Colonic mucosa (tissue), 4 donors: ENCODE measurements around the gene SRRD. TPM values are rescaled to one million over a fixed set of nuclear protein-coding genes. Genes with fewer than 3 reads are reported as not detected.
A peak's percentile ranks its signal among the peaks of the same experiment; 100 is the strongest.

Experiments
- DNase-seq: peaks from one replicate; pipeline ENCODE4 v3.0.0-alpha.2; 2020
- H3K27ac ChIP-seq: fragments of 200-600 bp; one replicate; pipeline ENCODE4 v1.8.0; 2021
- H3K27me3 ChIP-seq: fragments of 200-600 bp; one replicate; pipeline ENCODE4 v1.8.0; 2021
- H3K36me3 ChIP-seq: fragments of 200-600 bp; one replicate; pipeline ENCODE4 v1.8.0; 2021
- H3K4me1 ChIP-seq: fragments of 200-600 bp; one replicate; pipeline ENCODE4 v1.8.0; 2021; ENCODE audit warnings: mild to moderate bottlenecking
- H3K4me3 ChIP-seq: fragments of 200-600 bp; one replicate; pipeline ENCODE4 v1.8.0; 2021
- H3K9ac ChIP-seq, 2 donors: one replicate each; pipeline ENCODE4 v1.7.0; 2013; ENCODE audit warnings: control low read depth in 2 of 2, low read depth in 2 of 2, low read length in 2 of 2
- H3K9me3 ChIP-seq: fragments of 200-600 bp; one replicate; pipeline ENCODE4 v1.8.0; 2021
- CTCF ChIP-seq: fragments of 200-600 bp; IDR thresholded peaks from one replicate; pipeline ENCODE4 v1.8.0; 2022; ENCODE audit warnings: antibody characterized with exemption, mild to moderate bottlenecking
- intact Hi-C: fragments of 100-400 bp; cut with DNase I; formaldehyde crosslinking; loops from one replicate; pipeline ENCODE4 v1.14.1; 2022
- total RNA-seq, 2 donors: library from RNA; stranded (reverse); fragmentation: NEBNext Ultra II Directional in 1 of 2; extraction: Animal tissue kit (Norgen Biotek cat#: 25700) in 1 of 2; gene quantifications; one replicate each; pipeline ENCODE4 v1.2.1, GENCODE V29; 2021
- donor health status: healthy.
- donor health status: DM: no; HTN: no; CAD: no.
- donor health status: DM: no; HTN: no; CAD: no.

SRRD gene
- total RNA-seq, 2 donors from 2014 or later = 11.8 to 16.4 TPM

DNA sequence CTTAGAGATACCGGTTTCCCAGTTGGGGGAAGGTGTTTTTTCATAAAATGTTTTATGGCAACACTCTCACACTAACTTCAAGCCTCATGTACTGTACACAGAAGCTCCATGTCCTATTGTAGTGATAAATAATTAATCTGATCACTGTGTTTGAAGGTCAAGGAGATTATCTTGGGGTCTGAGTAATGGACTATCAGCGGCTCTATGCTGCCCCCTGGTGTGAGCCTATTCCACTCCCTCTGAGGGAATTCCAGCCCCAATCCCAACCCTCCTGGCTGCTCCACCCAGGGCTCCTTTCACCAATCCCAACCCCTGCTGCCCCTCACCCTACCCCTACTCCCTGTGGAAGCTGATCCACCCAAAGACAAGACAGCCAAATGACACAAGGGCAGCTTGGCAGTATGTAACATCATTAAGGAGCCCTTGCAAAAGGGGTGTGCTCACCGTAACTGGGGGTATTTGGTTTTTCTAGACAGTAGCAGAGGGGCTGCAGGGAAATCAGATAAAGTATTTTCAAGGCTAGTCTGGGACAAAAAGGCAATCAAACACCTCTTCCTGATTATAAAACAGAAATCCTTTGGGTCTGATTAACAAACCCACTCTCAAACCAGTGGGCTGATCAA, 22.4 kb upstream of the SRRD start:
- Histone ChIP-seq H3K4me3 (no peak overlapping the region), H3K4me1 (no peaks in the 10 kb centered on the region), H3K27ac (no peak overlapping the region), H3K9me3 (no peaks in the 10 kb centered on the region), H3K9ac (no peak overlapping the region), H3K27me3 (no peaks in the 10 kb centered on the region), H3K36me3 (peaks cover 5% of the 10 kb centered on the region)
- peak; percentile 74 for TF ChIP-seq CTCF
- peak; percentile 63 for DNase-seq
- intact Hi-C loops = loop anchor here (2.0 kb wide), 1 partner anchor 62 kb away; no protein-coding TSS in a partner anchor

DNA sequence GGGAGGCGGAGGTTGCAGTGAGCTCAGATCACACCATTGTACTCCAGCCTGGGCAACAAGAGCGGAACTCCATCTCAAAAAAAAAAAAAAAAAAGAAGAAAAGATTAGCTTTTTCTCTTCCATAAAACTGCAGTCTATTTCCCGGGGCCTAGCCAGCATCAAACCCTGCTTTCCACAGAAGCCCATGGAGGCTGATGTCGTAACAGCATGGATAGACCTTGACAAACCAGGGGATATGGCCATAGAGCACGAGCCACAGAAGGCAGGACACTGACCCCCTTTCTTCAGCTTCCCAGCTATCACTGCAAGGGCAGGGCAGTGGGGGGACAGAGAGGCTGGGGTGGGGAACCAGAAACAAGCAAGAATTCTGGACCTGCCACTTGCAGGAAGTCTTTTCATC, 21.6 kb upstream of the SRRD start:
- Histone ChIP-seq H3K27ac (no peak overlapping the region), H3K36me3 (peaks cover 5% of the 10 kb centered on the region), H3K4me1 (no peaks in the 10 kb centered on the region), H3K27me3 (no peaks in the 10 kb centered on the region), H3K9ac (no peak overlapping the region), H3K9me3 (no peaks in the 10 kb centered on the region), H3K4me3 (no peak overlapping the region)
- intact Hi-C loops = no loop called here
- DNase-seq = no peak
- TF ChIP-seq CTCF = no peak

DNA sequence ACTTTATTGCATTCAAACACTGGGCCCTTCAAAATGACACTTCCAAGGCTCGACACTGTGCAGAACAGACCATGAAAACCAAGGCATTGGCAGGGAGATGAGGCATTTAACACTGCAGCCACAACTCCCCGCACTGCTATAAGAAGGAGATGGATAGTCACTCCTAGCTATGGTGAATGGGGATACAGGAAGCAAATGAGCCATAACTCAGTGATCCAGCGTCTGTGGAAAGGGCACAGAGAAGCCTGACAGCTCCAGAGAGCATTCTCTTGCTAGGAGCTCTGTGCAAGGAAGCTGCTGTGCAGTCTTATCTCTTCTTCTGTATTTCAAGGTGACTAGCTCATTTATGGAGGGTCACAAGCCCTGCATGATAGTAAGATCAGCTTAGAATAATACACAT, 21.0 kb upstream of the SRRD start:
- Histone ChIP-seq H3K36me3 (peaks cover 4% of the 10 kb centered on the region), H3K27me3 (no peaks in the 10 kb centered on the region), H3K9me3 (no peaks in the 10 kb centered on the region), H3K27ac (no peak overlapping the region), H3K9ac (no peak overlapping the region), H3K4me1 (no peaks in the 10 kb centered on the region), H3K4me3 (no peak overlapping the region)
- TF ChIP-seq CTCF = no peak
- no peak for DNase-seq
- intact Hi-C loops = no loop called here

- DNase-seq = no peak
- H3K9ac ChIP-seq = no peak overlapping the region
- TF ChIP-seq CTCF = no peak
- no peaks in the 10 kb centered on the region for H3K36me3 ChIP-seq
- intact Hi-C loops = no loop called here
- no peak overlapping the region for H3K27ac ChIP-seq
- H3K4me3 ChIP-seq = no peak overlapping the region
- no peaks in the 10 kb centered on the region for H3K4me1 ChIP-seq
- no peaks in the 10 kb centered on the region for H3K27me3 ChIP-seq
- H3K9me3 ChIP-seq = no peaks in the 10 kb centered on the region
These were observed 20.5 kb upstream of the SRRD start for GRCh38 chr22:26463101-26463661.

GRCh38 chr22:26463688-26464087, 20.0 kb upstream of the SRRD start:
- no peak for TF ChIP-seq CTCF
- no peak for DNase-seq
- intact Hi-C loops = no loop called here
- H3K4me1 ChIP-seq = no peaks in the 10 kb centered on the region
- H3K27ac ChIP-seq = no peak overlapping the region
- H3K9ac ChIP-seq = no peak overlapping the region
- H3K4me3 ChIP-seq = no peak overlapping the region
- H3K36me3 ChIP-seq = no peaks in the 10 kb centered on the region
- no peaks in the 10 kb centered on the region for H3K9me3 ChIP-seq
- H3K27me3 ChIP-seq = no peaks in the 10 kb centered on the region
